Germinal center (tissue), 1 donor: ENCODE data around the gene C1QTNF12.
"Not testable (repeated sequence)": the region's sequence is repeated elsewhere in the genome, so short reads cannot be mapped to it uniquely, and the experiment has no call there.

Source experiments
- DNase-seq: peaks from one replicate; pipeline ENCODE4 v3.0.0; 2012; ENCODE audit warnings: mixed read lengths, low spot score

C1QTNF12 gene

DNA sequence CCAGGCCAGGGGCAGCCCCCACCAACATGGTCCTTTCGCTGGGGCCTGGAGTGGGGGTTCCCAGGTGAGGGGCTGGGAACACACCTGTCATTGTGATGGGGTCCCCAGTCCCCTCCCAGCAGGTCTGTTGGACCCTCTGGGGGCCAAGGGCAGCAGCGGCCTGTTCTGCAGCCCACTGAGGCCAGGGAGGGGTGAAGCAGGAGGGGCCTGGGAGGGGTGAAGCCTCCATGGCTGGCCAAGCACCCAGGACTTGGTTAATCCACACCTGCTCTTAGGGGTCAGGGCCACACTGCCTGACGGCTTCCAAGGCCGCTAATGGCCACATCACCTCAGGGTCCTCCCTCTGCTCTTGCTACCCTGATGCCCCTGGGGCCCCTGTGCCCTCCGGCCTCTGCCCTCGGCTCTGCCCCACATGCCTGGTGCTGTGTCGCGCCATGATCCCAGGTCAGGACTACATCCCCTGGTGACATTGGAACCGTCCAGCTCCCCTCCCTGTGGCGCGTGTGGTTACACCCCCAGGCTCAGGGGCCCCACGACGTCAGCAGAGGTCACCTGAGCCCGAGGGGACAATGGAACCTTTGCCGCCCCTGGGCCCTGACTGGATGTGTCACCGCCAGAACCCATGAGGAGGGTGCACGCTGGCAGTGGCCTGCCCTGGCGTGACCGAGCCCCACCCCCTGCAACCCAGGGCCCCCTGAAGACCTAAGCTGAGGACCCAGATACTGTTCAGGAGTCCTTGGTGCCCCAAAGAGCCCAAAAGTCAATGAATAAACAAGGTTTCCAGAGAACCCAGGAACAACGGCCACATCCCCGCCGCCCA, 47.2 kb downstream of the C1QTNF12 start:
- DNase-seq, result no peak

DNA sequence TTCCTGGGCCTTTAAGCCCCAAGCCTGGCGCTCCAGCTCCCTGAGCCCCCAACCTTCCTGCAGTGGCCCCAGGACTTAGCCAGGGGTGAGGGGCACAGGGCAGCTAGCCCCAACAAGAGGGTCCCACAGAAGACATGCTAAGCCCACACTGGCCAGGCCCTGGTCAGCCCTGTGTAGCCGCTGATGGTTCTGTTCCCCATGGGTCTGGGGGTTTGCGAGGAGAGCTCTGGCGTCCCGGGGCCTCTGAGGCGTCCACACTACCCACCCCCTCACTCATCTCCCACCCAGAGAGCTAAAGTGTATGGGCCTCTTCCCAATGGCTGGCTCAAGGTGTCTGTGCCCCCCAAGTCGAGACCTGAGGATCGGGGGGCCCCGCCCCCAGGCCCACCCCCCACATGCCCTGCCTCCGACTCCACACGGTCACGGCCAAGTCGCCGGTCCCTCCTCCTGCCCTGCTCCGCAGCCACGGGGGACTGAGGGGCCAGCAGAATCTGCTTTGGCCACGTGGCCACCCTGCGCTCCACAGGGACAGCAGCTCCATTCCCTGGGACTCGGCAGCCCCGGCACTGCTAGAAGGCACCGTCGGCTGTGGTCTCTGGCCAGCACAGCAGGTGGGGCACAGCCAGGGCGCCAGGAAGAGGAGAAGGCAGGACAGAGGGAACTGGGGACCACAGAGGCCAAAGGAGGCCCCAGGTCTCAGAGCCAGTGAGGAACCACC, 47.9 kb downstream of the C1QTNF12 start:
- no peak for DNase-seq

DNA sequence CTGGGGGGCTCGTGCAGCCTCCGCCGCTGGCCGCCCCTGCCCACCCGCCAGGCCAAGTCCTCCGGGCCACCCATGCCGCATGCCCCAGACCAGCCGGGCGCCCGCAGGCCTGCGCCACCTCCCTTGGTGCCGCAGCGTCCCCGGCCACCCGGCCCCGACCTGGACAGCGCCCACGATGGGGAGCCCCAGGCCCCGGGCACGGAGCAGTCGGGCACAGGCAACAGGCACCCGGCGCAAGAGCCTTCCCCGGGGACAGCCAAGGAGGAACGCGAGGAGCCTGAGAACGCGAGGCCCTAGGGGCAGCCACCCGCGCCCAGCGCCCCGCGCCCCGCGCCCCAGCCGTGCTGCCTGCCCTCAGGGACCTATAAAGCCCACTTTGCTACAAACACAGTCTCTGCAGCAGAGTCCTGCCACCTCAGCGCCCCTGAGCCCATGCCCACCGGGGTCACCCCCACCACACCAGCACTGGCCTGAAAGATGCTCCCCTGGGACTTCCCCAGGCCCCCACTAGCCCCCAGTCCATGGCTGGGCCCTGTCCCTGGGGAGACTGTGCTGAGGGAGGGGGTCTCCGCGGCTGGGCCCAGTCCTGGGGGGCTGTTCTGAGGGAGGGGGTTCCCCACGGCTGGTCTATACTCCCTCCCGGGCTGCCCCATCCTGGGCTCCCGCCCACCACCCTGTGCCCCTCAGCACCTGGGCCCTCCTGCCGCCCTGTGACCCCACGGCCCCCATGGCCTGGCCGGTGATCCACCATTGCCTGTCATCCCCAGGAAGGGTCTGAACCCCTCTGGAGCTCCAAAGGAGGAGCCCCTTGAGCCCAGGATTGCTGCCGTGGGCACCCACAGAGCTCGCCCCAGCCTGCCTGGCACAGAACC, 48.7 kb downstream of the C1QTNF12 start:
- DNase-seq, result no peak

DNA sequence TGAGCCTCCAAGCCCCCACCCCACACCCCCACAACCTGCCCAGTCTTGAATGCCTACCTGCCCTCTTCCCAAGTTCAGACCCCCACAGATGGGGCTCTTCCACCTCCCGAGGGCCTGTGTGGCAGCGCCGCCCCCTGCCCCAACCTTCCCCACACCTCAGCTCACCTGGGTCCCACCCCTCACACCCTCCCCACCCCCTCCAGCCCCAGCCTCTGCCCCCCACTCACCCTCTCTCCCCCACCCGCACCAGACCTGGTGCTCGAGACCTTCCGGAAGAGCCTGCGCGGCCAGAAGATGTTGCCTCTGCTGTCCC, 49.4 kb downstream of the C1QTNF12 start:
- DNase-seq, result no peak

DNA sequence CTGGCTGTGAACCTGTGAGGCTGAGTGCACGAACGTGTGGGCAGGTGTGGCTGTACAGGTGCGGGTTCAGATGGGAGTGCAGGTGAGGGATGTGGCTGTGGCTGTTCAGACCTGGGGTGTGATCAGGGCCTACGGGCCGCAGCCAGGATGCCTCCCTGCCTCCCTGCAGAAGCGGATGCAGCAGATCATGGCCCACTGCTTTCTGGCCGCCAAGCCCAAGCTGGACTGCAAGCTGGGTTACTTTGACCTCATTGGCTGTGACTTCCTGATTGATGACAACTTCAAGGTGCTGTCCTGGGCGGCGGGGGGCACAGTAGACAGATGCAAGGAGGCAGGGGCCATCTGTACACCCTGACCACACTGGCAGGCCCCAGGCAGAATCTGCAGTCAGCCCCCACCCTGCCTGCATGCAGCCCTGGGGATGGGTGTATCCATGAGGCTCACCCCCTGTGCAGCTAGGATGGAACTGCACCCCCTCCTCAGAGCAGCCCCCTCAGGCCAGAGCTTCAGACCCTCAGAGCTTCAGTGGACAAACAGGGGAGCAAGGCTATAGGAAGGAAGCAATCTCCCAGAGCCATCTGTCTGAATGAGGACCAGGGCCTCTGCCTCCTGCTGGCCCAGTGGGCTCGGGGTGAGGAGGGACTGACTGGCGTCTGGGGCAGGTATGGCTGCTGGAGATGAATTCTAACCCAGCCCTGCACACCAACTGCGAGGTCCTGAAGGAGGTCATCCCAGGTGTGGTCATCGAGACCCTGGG, 49.9 kb downstream of the C1QTNF12 start:
- no peak for DNase-seq

DNA sequence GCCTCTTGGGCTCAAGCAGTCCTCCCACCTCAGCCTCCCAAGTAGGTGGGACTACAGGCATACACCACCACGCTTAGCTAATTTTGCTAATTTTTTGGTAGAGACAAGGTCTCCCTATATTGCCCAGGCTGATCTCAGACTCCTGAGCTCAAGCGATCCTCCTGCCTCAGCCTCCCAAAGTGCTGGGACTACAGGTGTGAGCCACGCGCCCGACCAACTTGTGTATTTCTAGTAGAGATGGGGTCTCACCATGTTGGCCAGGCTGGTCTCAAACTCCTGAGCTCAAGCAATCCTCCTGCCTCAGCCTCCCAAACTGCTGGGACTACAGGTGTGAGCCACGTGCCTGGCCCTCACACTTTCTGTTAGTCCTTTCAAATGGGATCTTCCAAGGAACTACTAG, 50.8 kb downstream of the C1QTNF12 start:
- DNase-seq, result not testable (repeated sequence)

DNA sequence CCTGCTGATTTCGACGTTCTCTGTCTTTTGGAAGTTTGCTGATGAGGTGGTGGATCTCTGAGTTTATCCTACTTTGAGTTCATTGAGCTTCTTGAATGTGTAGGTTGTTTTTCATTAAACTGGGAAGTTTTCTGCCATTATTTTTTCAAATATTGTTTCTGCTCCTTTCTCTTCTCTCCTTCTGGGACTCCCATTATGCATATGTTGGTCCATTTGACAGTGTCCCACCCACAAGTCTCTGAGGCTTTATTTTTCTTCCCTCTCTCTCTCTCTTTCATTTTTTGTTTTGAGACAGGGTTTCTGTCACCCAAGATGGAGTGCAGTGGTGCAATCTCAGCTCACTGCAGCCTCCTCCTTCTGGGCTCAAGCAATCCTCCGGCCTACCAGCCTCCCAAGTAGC, 51.8 kb downstream of the C1QTNF12 start:
- DNase-seq, result no peak
